GM15510 (cell line): ENCODE data around the gene TMEM185B.

ENCODE experiments used
- POLR2A ChIP-seq: IDR thresholded peaks from 3 replicates; pipeline ENCODE4 v1.6.1; 2011; ENCODE audit warnings: borderline replicate concordance; ENCODE audit not compliant: insufficient read length; ENCODE audit errors: extremely low read depth

The TMEM185B gene

GRCh38 chr2:120223034-120223912 lies at the start of gene TMEM185B:
Gene TMEM185B (minus strand): TSS chr2:120223400. CDS start chr2:120222976, 424 bp downstream.
- peak; percentile 80 for TF ChIP-seq POLR2A

- TF ChIP-seq POLR2A = no peak
These were observed 48.6 kb upstream of the TMEM185B start for GRCh38 chr2:120271711-120272379.

- no peak for TF ChIP-seq POLR2A
These were observed 46.6 kb upstream of the TMEM185B start for GRCh38 chr2:120269816-120270215.

GRCh38 chr2:120269076-120269744 lies 46.0 kb upstream of the TMEM185B start:
- TF ChIP-seq POLR2A = no peak

GRCh38 chr2:120267348-120267747 lies 44.1 kb upstream of the TMEM185B start:
- no peak for TF ChIP-seq POLR2A

GRCh38 chr2:120265006-120265405 lies 41.8 kb upstream of the TMEM185B start:
- no peak for TF ChIP-seq POLR2A

- TF ChIP-seq POLR2A = no peak
These were observed 39.7 kb upstream of the TMEM185B start for GRCh38 chr2:120262761-120263428.

GRCh38 chr2:120262150-120262549 lies 39.0 kb upstream of the TMEM185B start:
- no peak for TF ChIP-seq POLR2A

- no peak for TF ChIP-seq POLR2A
These were observed 38.3 kb upstream of the TMEM185B start for GRCh38 chr2:120261387-120262006.

- TF ChIP-seq POLR2A = no peak
These were observed 37.5 kb upstream of the TMEM185B start for GRCh38 chr2:120260736-120261135.

GRCh38 chr2:120258196-120258595 lies 35.0 kb upstream of the TMEM185B start:
- TF ChIP-seq POLR2A = no peak

- no peak for TF ChIP-seq POLR2A
These were observed 34.3 kb upstream of the TMEM185B start for GRCh38 chr2:120257522-120257921.

GRCh38 chr2:120256651-120257000 lies 33.4 kb upstream of the TMEM185B start:
- no peak for TF ChIP-seq POLR2A

GRCh38 chr2:120255986-120256650 lies 32.9 kb upstream of the TMEM185B start:
- TF ChIP-seq POLR2A = no peak

GRCh38 chr2:120255071-120255470 lies 31.9 kb upstream of the TMEM185B start:
- TF ChIP-seq POLR2A = no peak

- TF ChIP-seq POLR2A = no peak
These were observed 31.0 kb upstream of the TMEM185B start for GRCh38 chr2:120254178-120254577.
